Measurements from ENCODE around the gene DGKB.

The DGKB gene

DNA sequence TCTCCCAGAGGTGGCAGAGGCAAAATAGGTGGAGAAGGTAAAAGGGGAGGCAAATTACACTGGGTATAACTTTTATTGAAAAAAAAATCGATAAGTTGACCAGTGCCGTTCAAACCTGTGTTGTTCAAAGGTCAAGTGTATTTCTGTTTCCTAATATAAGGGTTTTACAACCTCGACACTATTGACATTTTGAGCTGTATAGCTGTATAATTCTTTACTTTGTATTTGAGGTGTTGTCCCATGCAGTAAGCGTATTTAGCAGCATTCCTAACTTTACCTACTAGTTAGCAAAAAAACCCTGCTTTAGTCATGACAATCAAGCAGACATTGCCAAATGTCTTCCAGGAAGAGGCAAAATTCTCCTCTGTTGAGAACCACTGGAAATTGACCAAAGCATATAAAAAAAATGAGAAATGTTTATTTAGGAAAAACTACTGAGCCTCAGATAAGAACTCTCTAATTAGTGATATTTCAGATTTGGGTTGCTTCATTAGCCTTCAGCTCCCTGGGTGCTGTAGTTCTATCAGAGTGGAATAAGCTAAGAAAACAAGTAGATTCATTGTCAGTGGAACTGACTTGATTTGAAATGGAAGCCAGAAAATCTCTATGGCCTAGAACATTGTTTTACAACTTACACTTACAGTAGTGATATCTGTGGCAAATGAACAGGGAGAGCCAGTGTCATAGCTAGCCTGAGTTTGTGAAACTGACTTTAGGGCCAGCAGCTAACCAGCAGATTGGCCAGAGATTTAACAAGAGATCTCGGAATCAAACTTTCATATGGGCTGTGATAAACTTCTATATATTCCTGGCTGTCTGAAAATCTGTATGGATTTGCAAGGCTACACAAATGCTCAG lies 331.6 kb downstream of the DGKB start:
- Histone ChIP-seq H3K4me1 (ENCODE audit: insufficient read depth, poor library complexity, severe bottlenecking) (no peaks in the 10 kb centered on the region), H3K36me3 (ENCODE audit: low read depth) (no peaks in the 10 kb centered on the region), H3K27ac (ENCODE audit: poor library complexity, severe bottlenecking) (no peak overlapping the region), H3K9me3 (ENCODE audit: severe bottlenecking) (no peaks in the 10 kb centered on the region), H3K4me3 (ENCODE audit: severe bottlenecking) (no peak overlapping the region), H3K27me3 (ENCODE audit: insufficient read depth, poor library complexity, severe bottlenecking) (no peaks in the 10 kb centered on the region)
- TF ChIP-seq CTCF (IDR thresholded peaks at IDR 0.05; ENCODE audit: poor library complexity, severe bottlenecking), result no peak
- DNase-seq (ENCODE audit: low spot score) (no peak), ATAC-seq (ENCODE audit: low read depth) (no peak)

GRCh38 chr7:14552060-14552459 lies 350.5 kb downstream of the DGKB start:
- DNase-seq (ENCODE audit: low spot score) (no peak), ATAC-seq (ENCODE audit: low read depth) (no peak)
- TF ChIP-seq CTCF (IDR thresholded peaks at IDR 0.05; ENCODE audit: poor library complexity, severe bottlenecking), result no peak
- H3K4me3 ChIP-seq (ENCODE audit: severe bottlenecking), result no peak overlapping the region
- H3K27me3 ChIP-seq (ENCODE audit: insufficient read depth, poor library complexity, severe bottlenecking), result no peaks in the 10 kb centered on the region
- no peaks in the 10 kb centered on the region for H3K9me3 ChIP-seq (ENCODE audit: severe bottlenecking)
- H3K4me1 ChIP-seq (ENCODE audit: insufficient read depth, poor library complexity, severe bottlenecking), result no peaks in the 10 kb centered on the region
- no peak overlapping the region for H3K27ac ChIP-seq (ENCODE audit: poor library complexity, severe bottlenecking)
- no peaks in the 10 kb centered on the region for H3K36me3 ChIP-seq (ENCODE audit: low read depth)

DNA sequence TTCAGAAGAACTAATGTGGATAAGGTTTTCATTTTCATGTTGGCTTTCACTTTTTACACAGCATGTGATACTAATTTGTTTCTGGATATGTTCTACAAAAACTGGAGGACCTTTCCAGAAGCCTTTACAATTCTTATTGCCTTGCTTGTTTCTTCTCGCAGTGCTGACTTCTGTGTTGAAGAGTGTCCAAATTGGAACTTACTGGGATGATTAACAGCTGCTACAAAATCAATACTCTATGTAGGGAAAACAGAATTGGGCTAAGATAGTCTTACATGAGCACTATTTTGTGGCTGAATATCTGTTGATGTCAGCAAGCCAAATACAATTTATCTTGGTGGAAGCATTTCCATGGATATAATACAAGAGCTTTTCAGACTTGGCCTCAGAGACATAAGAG lies 351.2 kb downstream of the DGKB start:
- no peak for ATAC-seq (ENCODE audit: low read depth)
- H3K27ac ChIP-seq (ENCODE audit: poor library complexity, severe bottlenecking), result no peak overlapping the region
- TF ChIP-seq CTCF (IDR thresholded peaks at IDR 0.05; ENCODE audit: poor library complexity, severe bottlenecking), result no peak
- H3K4me1 ChIP-seq (ENCODE audit: insufficient read depth, poor library complexity, severe bottlenecking), result no peaks in the 10 kb centered on the region
- DNase-seq (ENCODE audit: low spot score), result no peak
- H3K27me3 ChIP-seq (ENCODE audit: insufficient read depth, poor library complexity, severe bottlenecking), result no peaks in the 10 kb centered on the region
- H3K9me3 ChIP-seq (ENCODE audit: severe bottlenecking), result no peaks in the 10 kb centered on the region
- H3K4me3 ChIP-seq (ENCODE audit: severe bottlenecking), result no peak overlapping the region
- no peaks in the 10 kb centered on the region for H3K36me3 ChIP-seq (ENCODE audit: low read depth)

DNA sequence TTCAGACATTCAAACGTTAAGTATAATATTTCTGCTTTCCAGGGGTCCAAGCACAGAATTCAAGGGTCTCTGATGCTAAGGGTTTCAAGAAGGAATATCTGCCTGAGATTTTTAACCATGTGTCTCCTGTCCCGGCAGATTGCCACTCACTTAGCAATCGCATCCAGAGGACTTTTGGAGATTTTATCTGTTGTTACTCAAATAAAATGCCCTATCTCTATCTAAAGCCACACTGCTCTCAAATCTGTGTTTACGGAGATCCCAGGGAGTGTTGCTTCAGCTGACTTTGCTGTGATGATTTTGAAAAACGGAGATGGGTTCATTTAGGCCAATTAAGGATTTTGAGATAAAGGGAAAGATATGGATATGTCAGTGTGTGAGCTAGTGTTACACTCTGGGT lies 359.9 kb downstream of the DGKB start:
- DNase-seq (ENCODE audit: low spot score), result no peak
- no peak for ATAC-seq (ENCODE audit: low read depth)
- TF ChIP-seq CTCF (IDR thresholded peaks at IDR 0.05; ENCODE audit: poor library complexity, severe bottlenecking), result no peak
- Histone ChIP-seq H3K4me1 (ENCODE audit: insufficient read depth, poor library complexity, severe bottlenecking) (no peaks in the 10 kb centered on the region), H3K9me3 (ENCODE audit: severe bottlenecking) (no peaks in the 10 kb centered on the region), H3K36me3 (ENCODE audit: low read depth) (no peaks in the 10 kb centered on the region), H3K27me3 (ENCODE audit: insufficient read depth, poor library complexity, severe bottlenecking) (no peaks in the 10 kb centered on the region), H3K4me3 (ENCODE audit: severe bottlenecking) (no peak overlapping the region), H3K27ac (ENCODE audit: poor library complexity, severe bottlenecking) (no peak overlapping the region)

DNA sequence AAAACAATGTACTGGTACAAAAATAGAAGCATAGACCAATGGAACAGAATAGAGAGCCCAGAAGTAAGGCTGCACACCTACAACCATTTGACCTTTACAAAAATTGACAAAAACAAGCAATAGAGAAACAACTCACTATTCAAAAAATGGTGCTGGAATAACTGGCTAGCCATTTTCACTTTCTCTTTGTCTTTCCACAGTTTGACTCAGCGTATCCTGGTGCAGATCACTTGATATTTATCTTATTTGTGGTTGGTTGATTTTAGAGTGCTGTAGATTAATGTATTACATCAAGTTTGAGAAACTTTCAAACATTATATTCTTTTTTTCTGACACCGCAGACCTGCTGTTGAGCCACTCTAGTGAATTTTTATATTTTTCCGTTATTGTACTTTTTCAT lies 381.4 kb downstream of the DGKB start:
- H3K4me3 ChIP-seq (ENCODE audit: severe bottlenecking), result no peak overlapping the region
- no peak for TF ChIP-seq CTCF (IDR thresholded peaks at IDR 0.05; ENCODE audit: poor library complexity, severe bottlenecking)
- DNase-seq (ENCODE audit: low spot score), result no peak

More for the DNA sequence above, 381.4 kb downstream of the DGKB start:
- Histone ChIP-seq H3K27me3 (ENCODE audit: insufficient read depth, poor library complexity, severe bottlenecking) (no peaks in the 10 kb centered on the region), H3K36me3 (ENCODE audit: low read depth) (no peaks in the 10 kb centered on the region), H3K4me1 (ENCODE audit: insufficient read depth, poor library complexity, severe bottlenecking) (no peaks in the 10 kb centered on the region), H3K27ac (ENCODE audit: poor library complexity, severe bottlenecking) (no peak overlapping the region), H3K9me3 (ENCODE audit: severe bottlenecking) (no peaks in the 10 kb centered on the region)
- no peak for ATAC-seq (ENCODE audit: low read depth)

All from RWPE2 (cell line).